OCI-LY7 (cell line): ENCODE results near the gene HK2.

ENCODE experiments used
- CTCF ChIP-seq: fragments of 200-600 bp; sonication (generic); conservative IDR thresholded peaks from 2 replicates; pipeline ENCODE4 v1.5.1; 2014; ENCODE audit warnings: mild to moderate bottlenecking, antibody characterized with exemption, low read length, moderate library complexity, mixed read lengths
- EZH2phosphoT487 ChIP-seq: fragments of 200-600 bp; sonication (generic); IDR thresholded peaks from 2 replicates; pipeline ENCODE4 v1.6.1; 2018; ENCODE audit warnings: low read depth, borderline replicate concordance, mild to moderate bottlenecking, mixed run types, antibody characterized with exemption, low read length, moderate library complexity, mixed read lengths

- TF ChIP-seq CTCF: no peak
- no peak for TF ChIP-seq EZH2phosphoT487
Measured at GRCh38 chr2:74858281-74858680, 24.4 kb downstream of the HK2 start.
